Measurements from ENCODE around the gene ANKRD11. TPM values are rescaled to one million over a fixed set of nuclear protein-coding genes. Genes with fewer than 3 reads are reported as not detected.

The ANKRD11 gene
- polyA plus RNA-seq, 3 donors: 3.2 to 62.4 (median 5.4) TPM

GRCh38 chr16:89317101-89317671 is 173.2 kb downstream of the ANKRD11 start:
- H3K4me1 Mint-ChIP-seq: peaks cover 54% of the 10 kb centered on the region
- H3K4me3 Mint-ChIP-seq: peak overlapping the region in 1 of 2 donors; percentile 37
- H3K27me3 ChIP-seq (ENCODE audit: control insufficient read depth in 2 of 2, insufficient read depth in 2 of 2, low read length in 2 of 2): no peaks in the 10 kb centered on the region
- intact Hi-C loops (cut with micrococcal nuclease): no loop called here
- H3K36me3 Mint-ChIP-seq: peaks cover 45 to 62% of the 10 kb centered on the region in 2 donors
- H3K4me3 ChIP-seq (replicated peaks in 1 of 3; ENCODE audit: low read depth in 2 of 3, low read length in 3 of 3): no peak overlapping the region
- TF ChIP-seq CTCF (IDR thresholded peaks at IDR 0.05): no peak
- 95% methylated on average over 9 of the region's 12 CpGs for WGBS (ENCODE audit: insufficient coverage)
- H3K36me3 ChIP-seq (replicated peaks in 1 of 2; ENCODE audit: control insufficient read depth in 1 of 2, insufficient read depth in 2 of 2, low read length in 2 of 2): peaks cover 23 to 43% of the 10 kb centered on the region in 2 donors
- H3K9me3 Mint-ChIP-seq: no peaks in the 10 kb centered on the region
- H3K4me1 ChIP-seq (ENCODE audit: control insufficient read depth in 1 of 2, insufficient read depth in 2 of 2, low read length in 2 of 2): peaks cover 37 to 46% of the 10 kb centered on the region in 2 donors
- H4K20me1 ChIP-seq (ENCODE audit: insufficient read depth, low read length): peaks cover 100% of the 10 kb centered on the region
- H3K27me3 Mint-ChIP-seq (ENCODE audit: low read depth in 3 of 3): peaks cover 0 to 3% (median 3%) of the 10 kb centered on the region in 3 donors
- no peak overlapping the region for H2AFZ ChIP-seq (ENCODE audit: insufficient read depth, low read depth, low read length, poor library complexity, severe bottlenecking)
- no peak for DNase-seq
- no peak overlapping the region for H3K4me2 ChIP-seq (replicated peaks; ENCODE audit: extremely low read depth, low read length, poor library complexity, severe bottlenecking)
- peak overlapping the region in 1 of 2 donors; percentile 75 for H3K27ac ChIP-seq (ENCODE audit: low read depth in 1 of 2, low read length in 2 of 2)
- H3K79me2 ChIP-seq (ENCODE audit: insufficient read depth, low read length): peaks cover 99% of the 10 kb centered on the region
- H3K9ac ChIP-seq (ENCODE audit: insufficient read depth, low read length, poor library complexity, severe bottlenecking): no peak overlapping the region
- peak overlapping the region; percentile 7 to 83 (median 71) for H3K27ac Mint-ChIP-seq
- H3K9me3 ChIP-seq (replicated peaks in 1 of 2; ENCODE audit: control insufficient read depth in 1 of 2, insufficient read depth in 1 of 2, low read length in 2 of 2): no peaks in the 10 kb centered on the region

GRCh38 chr16:89316701-89317100 is 173.7 kb downstream of the ANKRD11 start:
- H3K9me3 Mint-ChIP-seq: no peaks in the 10 kb centered on the region
- H3K27me3 Mint-ChIP-seq (ENCODE audit: low read depth in 3 of 3): peaks cover 0 to 3% (median 3%) of the 10 kb centered on the region in 3 donors
- Histone ChIP-seq H3K9me3 (replicated peaks in 1 of 2; ENCODE audit: control insufficient read depth in 1 of 2, insufficient read depth in 1 of 2, low read length in 2 of 2) (no peaks in the 10 kb centered on the region), H3K4me3 (replicated peaks in 1 of 3; ENCODE audit: low read depth in 2 of 3, low read length in 3 of 3) (no peak overlapping the region), H2AFZ (ENCODE audit: insufficient read depth, low read depth, low read length, poor library complexity, severe bottlenecking) (no peak overlapping the region), H3K4me1 (ENCODE audit: control insufficient read depth in 1 of 2, insufficient read depth in 2 of 2, low read length in 2 of 2) (peaks cover 34 to 44% of the 10 kb centered on the region in 2 donors), H3K36me3 (replicated peaks in 1 of 2; ENCODE audit: control insufficient read depth in 1 of 2, insufficient read depth in 2 of 2, low read length in 2 of 2) (peaks cover 25 to 48% of the 10 kb centered on the region in 2 donors), H3K27ac (ENCODE audit: low read depth in 1 of 2, low read length in 2 of 2) (peak overlapping the region in 1 of 2 donors; percentile 75), H3K79me2 (ENCODE audit: insufficient read depth, low read length) (peaks cover 99% of the 10 kb centered on the region), H3K9ac (ENCODE audit: insufficient read depth, low read length, poor library complexity, severe bottlenecking) (peak overlapping the region; percentile 32), H3K27me3 (ENCODE audit: control insufficient read depth in 2 of 2, insufficient read depth in 2 of 2, low read length in 2 of 2) (no peaks in the 10 kb centered on the region), H4K20me1 (ENCODE audit: insufficient read depth, low read length) (peaks cover 100% of the 10 kb centered on the region), H3K4me2 (replicated peaks; ENCODE audit: extremely low read depth, low read length, poor library complexity, severe bottlenecking) (peak overlapping the region; percentile 46)
- peaks cover 49% of the 10 kb centered on the region for H3K4me1 Mint-ChIP-seq
- WGBS (ENCODE audit: insufficient coverage): 59% methylated on average over 10 of the region's 14 CpGs
- no peak for TF ChIP-seq CTCF (IDR thresholded peaks at IDR 0.05)
- DNase-seq: no peak
- intact Hi-C loops (cut with micrococcal nuclease): no loop called here
- peak overlapping the region in 1 of 2 donors; percentile 37 for H3K4me3 Mint-ChIP-seq
- H3K27ac Mint-ChIP-seq: peak overlapping the region; percentile 10 to 90 (median 71)
- H3K36me3 Mint-ChIP-seq: peaks cover 47 to 66% of the 10 kb centered on the region in 2 donors

Data from CD14-positive monocyte (primary cell).